ENCODE measurements around the gene FAXC. TPM values are rescaled to one million over a fixed set of nuclear protein-coding genes. Genes with fewer than 3 reads are reported as not detected.

The FAXC gene
- total and polyA plus RNA-seq, 10 donors = 0.05 to 1.0 (median 0.25) TPM; not detected in 1

DNA sequence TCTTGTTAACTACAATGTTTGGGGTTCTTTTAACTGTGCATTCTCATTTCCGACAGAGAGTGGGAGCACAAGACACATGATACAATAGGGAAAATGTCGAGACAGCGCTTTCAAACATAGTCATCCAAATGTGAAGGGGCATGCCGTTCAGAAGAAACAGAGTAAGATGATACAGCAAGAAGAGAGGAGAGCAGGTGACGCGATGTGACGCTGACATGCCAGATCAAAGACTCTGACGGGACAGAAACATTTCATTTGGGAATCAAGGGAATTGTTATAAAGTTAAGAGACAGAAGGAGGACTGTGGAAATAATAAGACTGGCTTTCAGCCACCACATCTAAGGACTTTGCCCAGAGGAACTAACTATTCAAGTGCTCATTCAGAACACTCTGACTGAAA, 117.4 kb downstream of the FAXC start:
- peaks cover 0 to 25% (median 0%) of the 10 kb centered on the region in 7 donors for H3K27me3 ChIP-seq (replicated peaks in 1 of 7)
- H3K4me3 ChIP-seq = no peak overlapping the region
- DNase-seq = no peak
- WGBS, 5 donors = 76 to 84% (median 80%) methylated on average over 8 of the region's 8 CpGs
- H3K4me1 ChIP-seq = no peaks in the 10 kb centered on the region
- peaks cover 0 to 4% (median 0%) of the 10 kb centered on the region in 8 donors for H3K9me3 ChIP-seq
- H3K36me3 ChIP-seq = no peaks in the 10 kb centered on the region
- no peak for TF ChIP-seq POLR2A (IDR thresholded peaks at IDR 0.05)
- TF ChIP-seq CTCF (IDR thresholded peaks at IDR 0.05 in 8 of 11, conservative IDR thresholded peaks at IDR 0.05 in 3 of 11) = no peak
- no peak for TF ChIP-seq POLR2AphosphoS5 (IDR thresholded peaks at IDR 0.05)
- H3K27ac ChIP-seq = no peak overlapping the region
- intact Hi-C loops (cut with DNase I; ENCODE audit: low total_unique reads) = no loop called here

DNA sequence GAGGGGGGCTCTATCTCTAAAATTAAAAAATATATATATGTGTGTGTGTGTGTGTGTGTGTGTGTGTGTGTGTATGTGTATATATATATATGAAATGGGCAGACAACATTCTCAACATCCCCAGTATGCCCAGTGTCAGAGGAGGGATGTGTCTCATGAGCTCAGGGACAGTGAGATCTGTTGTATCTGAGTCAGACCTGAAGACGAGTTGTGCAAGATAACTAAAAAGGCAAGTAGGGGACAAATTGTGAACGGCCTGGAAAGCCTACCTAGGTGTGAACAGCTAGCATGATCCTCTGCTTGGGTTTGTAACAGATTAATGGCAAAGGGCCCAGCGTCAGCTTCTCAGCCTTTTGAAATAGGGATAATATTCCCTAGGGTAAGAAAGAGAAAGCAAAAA, 124.3 kb downstream of the FAXC start:
- 64 to 72% (median 69%) methylated on average over 3 of the region's 3 CpGs for WGBS, 5 donors
- no peak for DNase-seq
- no peak overlapping the region for H3K4me3 ChIP-seq
- H3K36me3 ChIP-seq = no peaks in the 10 kb centered on the region
- intact Hi-C loops (cut with DNase I; ENCODE audit: low total_unique reads) = no loop called here
- no peaks in the 10 kb centered on the region for H3K4me1 ChIP-seq
- peaks cover 0 to 4% (median 0%) of the 10 kb centered on the region in 8 donors for H3K9me3 ChIP-seq
- H3K27me3 ChIP-seq (replicated peaks in 1 of 7) = no peaks in the 10 kb centered on the region
- H3K27ac ChIP-seq = no peak overlapping the region
- TF ChIP-seq CTCF (IDR thresholded peaks at IDR 0.05 in 8 of 11, conservative IDR thresholded peaks at IDR 0.05 in 3 of 11) (no peak), POLR2A (IDR thresholded peaks at IDR 0.05) (no peak), POLR2AphosphoS5 (IDR thresholded peaks at IDR 0.05) (no peak)

Other genes with a start within 250 kb of the FAXC start
- gene COQ3, start 44.5 kb upstream of the FAXC start, total RNA-seq = 1 to 10 TPM; 3.2 to 8.2 (median 4.9) TPM
- 10 to 100 TPM in 1 of 3 donors, 1 to 10 TPM in 2; 7.7 to 16.8 (median 9.8) TPM for gene COQ3, start 44.5 kb upstream of the FAXC start, polyA plus RNA-seq
- 100 to 1,000 TPM; 143 to 338 (median 181) TPM for gene PNISR, start 75.6 kb upstream of the FAXC start, total RNA-seq
- gene PNISR, start 75.6 kb upstream of the FAXC start, polyA plus RNA-seq = 10 to 100 TPM; 44.0 to 52.9 (median 45.7) TPM
- gene USP45, start 165.7 kb upstream of the FAXC start, total RNA-seq = 10 to 100 TPM; 14.6 to 42.2 (median 18.3) TPM
- 1 to 10 TPM; 3.6 to 4.9 (median 3.7) TPM for gene USP45, start 165.7 kb upstream of the FAXC start, polyA plus RNA-seq
- gene CCNC, start 219.0 kb upstream of the FAXC start, total RNA-seq = 10 to 100 TPM; 40.0 to 66.0 (median 44.5) TPM
- 10 to 100 TPM; 28.8 to 32.7 (median 30.0) TPM for gene CCNC, start 219.0 kb upstream of the FAXC start, polyA plus RNA-seq